ENCODE measurements around the gene DNTT.

DNTT gene

DNA sequence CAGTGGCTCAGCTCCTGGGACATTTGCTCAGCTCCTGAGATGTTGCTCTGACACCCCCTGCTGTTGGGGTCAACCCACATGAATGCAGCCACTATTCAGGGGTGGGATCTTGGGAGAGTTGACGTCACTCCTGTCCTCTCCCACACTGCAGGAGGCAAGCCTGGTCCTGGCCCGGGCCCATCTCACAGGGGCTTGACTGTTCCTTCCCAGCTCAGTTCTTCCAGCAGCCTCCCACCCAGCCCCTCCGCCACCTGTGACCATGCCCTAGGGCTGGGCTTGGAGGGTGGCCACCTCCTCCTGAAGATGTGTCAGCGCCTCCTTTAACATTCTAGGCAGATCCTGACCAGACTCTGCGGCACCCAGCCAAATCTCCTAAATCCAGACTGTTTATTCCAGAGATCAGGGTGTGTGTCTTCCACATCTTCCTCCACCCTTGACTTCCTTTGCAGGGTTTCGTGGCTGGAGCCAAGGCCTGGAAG, 73.6 kb downstream of the DNTT start (continued):
- TF ChIP-seq, protein P1, sequence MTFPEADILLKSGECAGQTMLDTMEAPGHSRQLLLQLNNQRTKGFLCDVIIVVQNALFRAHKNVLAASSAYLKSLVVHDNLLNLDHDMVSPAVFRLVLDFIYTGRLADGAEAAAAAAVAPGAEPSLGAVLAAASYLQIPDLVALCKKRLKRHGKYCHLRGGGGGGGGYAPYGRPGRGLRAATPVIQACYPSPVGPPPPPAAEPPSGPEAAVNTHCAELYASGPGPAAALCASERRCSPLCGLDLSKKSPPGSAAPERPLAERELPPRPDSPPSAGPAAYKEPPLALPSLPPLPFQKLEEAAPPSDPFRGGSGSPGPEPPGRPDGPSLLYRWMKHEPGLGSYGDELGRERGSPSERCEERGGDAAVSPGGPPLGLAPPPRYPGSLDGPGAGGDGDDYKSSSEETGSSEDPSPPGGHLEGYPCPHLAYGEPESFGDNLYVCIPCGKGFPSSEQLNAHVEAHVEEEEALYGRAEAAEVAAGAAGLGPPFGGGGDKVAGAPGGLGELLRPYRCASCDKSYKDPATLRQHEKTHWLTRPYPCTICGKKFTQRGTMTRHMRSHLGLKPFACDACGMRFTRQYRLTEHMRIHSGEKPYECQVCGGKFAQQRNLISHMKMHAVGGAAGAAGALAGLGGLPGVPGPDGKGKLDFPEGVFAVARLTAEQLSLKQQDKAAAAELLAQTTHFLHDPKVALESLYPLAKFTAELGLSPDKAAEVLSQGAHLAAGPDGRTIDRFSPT (tag by site-specific recombination; IDR thresholded peaks at IDR 0.05): peak; percentile 62; the same call in 1 of the 2 replicates
- TF ChIP-seq MYNN (tag by site-specific recombination; IDR thresholded peaks at IDR 0.05; ENCODE audit: borderline replicate concordance) (no peak), ZNF768 (tag by site-specific recombination; IDR thresholded peaks at IDR 0.05) (no peak), GLIS2 (tag by site-specific recombination; IDR thresholded peaks at IDR 0.05) (peak; percentile 47; the same call in 1 of the 2 replicates), ZNF514 (tag by site-specific recombination; IDR thresholded peaks at IDR 0.05) (no peak), EGR2 (tag by site-specific recombination; IDR thresholded peaks at IDR 0.05; ENCODE audit: low read depth) (peak; percentile 54), IKZF3 (tag by site-specific recombination; IDR thresholded peaks at IDR 0.05) (no peak), ZNF184 (tag by site-specific recombination; IDR thresholded peaks at IDR 0.05) (no peak), ZFHX2 (tag by site-specific recombination; conservative IDR thresholded peaks at IDR 0.05) (peak; percentile 75), ZNF112 (tag by site-specific recombination; IDR thresholded peaks at IDR 0.05) (no peak)
- TF ChIP-seq, protein P2, sequence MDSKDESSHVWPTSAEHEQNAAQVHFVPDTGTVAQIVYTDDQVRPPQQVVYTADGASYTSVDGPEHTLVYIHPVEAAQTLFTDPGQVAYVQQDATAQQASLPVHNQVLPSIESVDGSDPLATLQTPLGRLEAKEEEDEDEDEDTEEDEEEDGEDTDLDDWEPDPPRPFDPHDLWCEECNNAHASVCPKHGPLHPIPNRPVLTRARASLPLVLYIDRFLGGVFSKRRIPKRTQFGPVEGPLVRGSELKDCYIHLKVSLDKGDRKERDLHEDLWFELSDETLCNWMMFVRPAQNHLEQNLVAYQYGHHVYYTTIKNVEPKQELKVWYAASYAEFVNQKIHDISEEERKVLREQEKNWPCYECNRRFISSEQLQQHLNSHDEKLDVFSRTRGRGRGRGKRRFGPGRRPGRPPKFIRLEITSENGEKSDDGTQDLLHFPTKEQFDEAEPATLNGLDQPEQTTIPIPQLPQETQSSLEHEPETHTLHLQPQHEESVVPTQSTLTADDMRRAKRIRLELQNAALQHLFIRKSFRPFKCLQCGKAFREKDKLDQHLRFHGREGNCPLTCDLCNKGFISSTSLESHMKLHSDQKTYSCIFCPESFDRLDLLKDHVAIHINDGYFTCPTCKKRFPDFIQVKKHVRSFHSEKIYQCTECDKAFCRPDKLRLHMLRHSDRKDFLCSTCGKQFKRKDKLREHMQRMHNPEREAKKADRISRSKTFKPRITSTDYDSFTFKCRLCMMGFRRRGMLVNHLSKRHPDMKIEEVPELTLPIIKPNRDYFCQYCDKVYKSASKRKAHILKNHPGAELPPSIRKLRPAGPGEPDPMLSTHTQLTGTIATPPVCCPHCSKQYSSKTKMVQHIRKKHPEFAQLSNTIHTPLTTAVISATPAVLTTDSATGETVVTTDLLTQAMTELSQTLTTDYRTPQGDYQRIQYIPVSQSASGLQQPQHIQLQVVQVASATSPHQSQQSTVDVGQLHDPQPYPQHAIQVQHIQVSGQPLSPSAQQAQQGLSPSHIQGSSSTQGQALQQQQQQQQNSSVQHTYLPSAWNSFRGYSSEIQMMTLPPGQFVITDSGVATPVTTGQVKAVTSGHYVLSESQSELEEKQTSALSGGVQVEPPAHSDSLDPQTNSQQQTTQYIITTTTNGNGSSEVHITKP (tag by site-specific recombination; IDR thresholded peaks at IDR 0.05): peak; percentile 50
- TF ChIP-seq, protein P3, sequence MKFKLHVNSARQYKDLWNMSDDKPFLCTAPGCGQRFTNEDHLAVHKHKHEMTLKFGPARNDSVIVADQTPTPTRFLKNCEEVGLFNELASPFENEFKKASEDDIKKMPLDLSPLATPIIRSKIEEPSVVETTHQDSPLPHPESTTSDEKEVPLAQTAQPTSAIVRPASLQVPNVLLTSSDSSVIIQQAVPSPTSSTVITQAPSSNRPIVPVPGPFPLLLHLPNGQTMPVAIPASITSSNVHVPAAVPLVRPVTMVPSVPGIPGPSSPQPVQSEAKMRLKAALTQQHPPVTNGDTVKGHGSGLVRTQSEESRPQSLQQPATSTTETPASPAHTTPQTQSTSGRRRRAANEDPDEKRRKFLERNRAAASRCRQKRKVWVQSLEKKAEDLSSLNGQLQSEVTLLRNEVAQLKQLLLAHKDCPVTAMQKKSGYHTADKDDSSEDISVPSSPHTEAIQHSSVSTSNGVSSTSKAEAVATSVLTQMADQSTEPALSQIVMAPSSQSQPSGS (tag by site-specific recombination; IDR thresholded peaks at IDR 0.05; ENCODE audit: low read depth): peak; percentile 43; the same call in 1 of the 2 replicates

DNA sequence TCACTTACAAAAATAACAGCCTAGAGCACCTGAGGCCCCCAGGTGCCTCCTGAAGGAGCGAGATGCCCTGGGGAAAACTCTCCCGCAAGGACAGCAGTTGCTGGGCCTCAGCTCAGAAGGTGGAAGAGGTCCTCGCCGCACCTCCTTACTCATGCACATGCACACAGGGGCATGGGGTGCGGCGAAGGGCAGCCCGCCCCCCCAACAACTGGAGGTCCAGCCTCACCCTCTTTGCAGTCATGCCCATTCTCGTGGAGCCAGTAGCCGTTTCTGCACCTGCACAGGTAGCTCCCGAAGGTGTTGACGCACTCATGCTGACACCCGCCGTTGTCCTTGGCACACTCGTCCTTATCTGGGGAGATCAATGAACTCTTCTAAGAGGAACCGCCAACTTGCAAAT, 74.5 kb downstream of the DNTT start:
- H3K4me1 ChIP-seq (ENCODE audit: control insufficient read depth, insufficient read depth, low read length): no peaks in the 10 kb centered on the region
- POLR2A ChIA-PET: no interaction called here
- no peak overlapping the region for H3K4me3 ChIP-seq (ENCODE audit: low read depth, low read length)
- CTCF ChIA-PET: interaction anchor here (0.6 to 3.6 kb wide), 8 partner anchors 8 to 150 kb away, joined by 3 to 22 read pairs (median 4); no protein-coding TSS in a partner anchor
- no peaks in the 10 kb centered on the region for H3K36me3 ChIP-seq (ENCODE audit: control insufficient read depth in 2 of 2, insufficient read depth in 1 of 2, low read length in 2 of 2)
- no peaks in the 10 kb centered on the region for H3K9me3 ChIP-seq (ENCODE audit: control insufficient read depth, insufficient read depth, low read depth, low read length)
- H3K27ac ChIP-seq (ENCODE audit: extremely low read depth, low read depth, low read length): no peak overlapping the region
- TF ChIP-seq ZNF548 (tag by site-specific recombination; IDR thresholded peaks at IDR 0.05) (no peak), ZNF23 (tag by site-specific recombination; IDR thresholded peaks at IDR 0.05; ENCODE audit: borderline replicate concordance) (no peak), ZNF423 (tag by site-specific recombination; IDR thresholded peaks at IDR 0.05) (no peak), HOXC10 (CRISPR knock-in tag; IDR thresholded peaks at IDR 0.05) (no peak), SP7 (tag by site-specific recombination; IDR thresholded peaks at IDR 0.05) (no peak), ZNF433 (tag by site-specific recombination; IDR thresholded peaks at IDR 0.05; ENCODE audit: low read depth) (no peak), GFI1B (tag by site-specific recombination; IDR thresholded peaks at IDR 0.05) (no peak)
- TF ChIP-seq, protein P4, sequence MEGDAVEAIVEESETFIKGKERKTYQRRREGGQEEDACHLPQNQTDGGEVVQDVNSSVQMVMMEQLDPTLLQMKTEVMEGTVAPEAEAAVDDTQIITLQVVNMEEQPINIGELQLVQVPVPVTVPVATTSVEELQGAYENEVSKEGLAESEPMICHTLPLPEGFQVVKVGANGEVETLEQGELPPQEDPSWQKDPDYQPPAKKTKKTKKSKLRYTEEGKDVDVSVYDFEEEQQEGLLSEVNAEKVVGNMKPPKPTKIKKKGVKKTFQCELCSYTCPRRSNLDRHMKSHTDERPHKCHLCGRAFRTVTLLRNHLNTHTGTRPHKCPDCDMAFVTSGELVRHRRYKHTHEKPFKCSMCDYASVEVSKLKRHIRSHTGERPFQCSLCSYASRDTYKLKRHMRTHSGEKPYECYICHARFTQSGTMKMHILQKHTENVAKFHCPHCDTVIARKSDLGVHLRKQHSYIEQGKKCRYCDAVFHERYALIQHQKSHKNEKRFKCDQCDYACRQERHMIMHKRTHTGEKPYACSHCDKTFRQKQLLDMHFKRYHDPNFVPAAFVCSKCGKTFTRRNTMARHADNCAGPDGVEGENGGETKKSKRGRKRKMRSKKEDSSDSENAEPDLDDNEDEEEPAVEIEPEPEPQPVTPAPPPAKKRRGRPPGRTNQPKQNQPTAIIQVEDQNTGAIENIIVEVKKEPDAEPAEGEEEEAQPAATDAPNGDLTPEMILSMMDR (tag by site-specific recombination; IDR thresholded peaks at IDR 0.05): no peak
- TF ChIP-seq, protein P5, sequence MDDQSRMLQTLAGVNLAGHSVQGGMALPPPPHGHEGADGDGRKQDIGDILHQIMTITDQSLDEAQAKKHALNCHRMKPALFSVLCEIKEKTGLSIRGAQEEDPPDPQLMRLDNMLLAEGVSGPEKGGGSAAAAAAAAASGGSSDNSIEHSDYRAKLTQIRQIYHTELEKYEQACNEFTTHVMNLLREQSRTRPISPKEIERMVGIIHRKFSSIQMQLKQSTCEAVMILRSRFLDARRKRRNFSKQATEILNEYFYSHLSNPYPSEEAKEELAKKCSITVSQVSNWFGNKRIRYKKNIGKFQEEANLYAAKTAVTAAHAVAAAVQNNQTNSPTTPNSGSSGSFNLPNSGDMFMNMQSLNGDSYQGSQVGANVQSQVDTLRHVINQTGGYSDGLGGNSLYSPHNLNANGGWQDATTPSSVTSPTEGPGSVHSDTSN (CRISPR knock-in tag; IDR thresholded peaks at IDR 0.05): no peak
- TF ChIP-seq, protein P6, sequence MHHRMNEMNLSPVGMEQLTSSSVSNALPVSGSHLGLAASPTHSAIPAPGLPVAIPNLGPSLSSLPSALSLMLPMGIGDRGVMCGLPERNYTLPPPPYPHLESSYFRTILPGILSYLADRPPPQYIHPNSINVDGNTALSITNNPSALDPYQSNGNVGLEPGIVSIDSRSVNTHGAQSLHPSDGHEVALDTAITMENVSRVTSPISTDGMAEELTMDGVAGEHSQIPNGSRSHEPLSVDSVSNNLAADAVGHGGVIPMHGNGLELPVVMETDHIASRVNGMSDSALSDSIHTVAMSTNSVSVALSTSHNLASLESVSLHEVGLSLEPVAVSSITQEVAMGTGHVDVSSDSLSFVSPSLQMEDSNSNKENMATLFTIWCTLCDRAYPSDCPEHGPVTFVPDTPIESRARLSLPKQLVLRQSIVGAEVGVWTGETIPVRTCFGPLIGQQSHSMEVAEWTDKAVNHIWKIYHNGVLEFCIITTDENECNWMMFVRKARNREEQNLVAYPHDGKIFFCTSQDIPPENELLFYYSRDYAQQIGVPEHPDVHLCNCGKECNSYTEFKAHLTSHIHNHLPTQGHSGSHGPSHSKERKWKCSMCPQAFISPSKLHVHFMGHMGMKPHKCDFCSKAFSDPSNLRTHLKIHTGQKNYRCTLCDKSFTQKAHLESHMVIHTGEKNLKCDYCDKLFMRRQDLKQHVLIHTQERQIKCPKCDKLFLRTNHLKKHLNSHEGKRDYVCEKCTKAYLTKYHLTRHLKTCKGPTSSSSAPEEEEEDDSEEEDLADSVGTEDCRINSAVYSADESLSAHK (tag by site-specific recombination; IDR thresholded peaks at IDR 0.05): no peak
- TF ChIP-seq, protein P7, sequence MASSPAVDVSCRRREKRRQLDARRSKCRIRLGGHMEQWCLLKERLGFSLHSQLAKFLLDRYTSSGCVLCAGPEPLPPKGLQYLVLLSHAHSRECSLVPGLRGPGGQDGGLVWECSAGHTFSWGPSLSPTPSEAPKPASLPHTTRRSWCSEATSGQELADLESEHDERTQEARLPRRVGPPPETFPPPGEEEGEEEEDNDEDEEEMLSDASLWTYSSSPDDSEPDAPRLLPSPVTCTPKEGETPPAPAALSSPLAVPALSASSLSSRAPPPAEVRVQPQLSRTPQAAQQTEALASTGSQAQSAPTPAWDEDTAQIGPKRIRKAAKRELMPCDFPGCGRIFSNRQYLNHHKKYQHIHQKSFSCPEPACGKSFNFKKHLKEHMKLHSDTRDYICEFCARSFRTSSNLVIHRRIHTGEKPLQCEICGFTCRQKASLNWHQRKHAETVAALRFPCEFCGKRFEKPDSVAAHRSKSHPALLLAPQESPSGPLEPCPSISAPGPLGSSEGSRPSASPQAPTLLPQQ (tag by site-specific recombination; IDR thresholded peaks at IDR 0.05): no peak

Measured in HEK293 (cell line).